Tibial nerve (tissue), 4 donors: ENCODE data around the gene ALOXE3.

Experiments used
- CTCF ChIP-seq, 5 experiments: fragments of 200-600 bp in 3 of 5; fragments of 450-650 bp in 2 of 5; sonication (generic) in 3 of 5; IDR thresholded peaks; one replicate each; pipeline ENCODE4 v1.5.1; 2016 to 2019; ENCODE audit warnings: antibody characterized with exemption in 5 of 5, mild to moderate bottlenecking in 3 of 5, moderate library complexity in 2 of 5
- EP300 ChIP-seq, 2 donors: sonication (generic); formaldehyde crosslinking; IDR thresholded peaks; one replicate each; pipeline ENCODE4 v1.6.1; 2017; ENCODE audit warnings: antibody characterized with exemption in 2 of 2, mild to moderate bottlenecking in 1 of 2
- POLR2A ChIP-seq, 2 donors: fragments of 450-650 bp; IDR thresholded peaks; one replicate each; pipeline ENCODE4 v1.6.1; 2017; ENCODE audit warnings: antibody characterized with exemption in 2 of 2, mild to moderate bottlenecking in 2 of 2, moderate library complexity in 2 of 2

- TF ChIP-seq CTCF (IDR thresholded peaks at IDR 0.05) (no peak), POLR2A (IDR thresholded peaks at IDR 0.05) (no peak), EP300 (IDR thresholded peaks at IDR 0.05) (no peak)
Observed at GRCh38 chr17:8146381-8147140, 28.2 kb upstream of the ALOXE3 start.
